ENCODE data around the gene KBTBD8. TPM values are rescaled to one million over a fixed set of nuclear protein-coding genes. Genes with fewer than 3 reads are reported as not detected.

The KBTBD8 gene
- total and polyA plus RNA-seq, 8 donors, result 1.1 to 3.6 (median 1.7) TPM

DNA sequence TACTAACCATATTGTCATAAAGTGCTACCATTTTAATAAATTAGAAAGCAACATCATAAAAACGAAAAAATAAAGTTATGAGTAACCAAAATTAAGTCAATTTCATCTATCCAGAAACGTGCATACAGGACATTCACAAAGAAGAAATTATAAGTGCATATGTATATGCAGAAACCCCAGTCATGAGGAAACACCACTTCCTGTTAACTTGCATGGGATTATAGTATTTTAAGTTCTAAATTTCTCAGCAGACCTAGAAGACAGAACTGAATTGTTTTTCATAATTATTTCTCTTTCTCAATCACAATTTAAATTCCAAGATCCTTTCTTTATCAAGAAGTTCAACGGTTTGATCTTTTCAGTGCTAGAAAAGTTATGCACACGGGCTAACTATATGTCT lies 1.4 kb upstream of the KBTBD8 start:
- Histone ChIP-seq H3K4me1 (peaks cover 0 to 20% of the 10 kb centered on the region in 2 donors), H3K27ac (no peak overlapping the region), H3K4me3 (no peak overlapping the region), H3K9me3 (no peaks in the 10 kb centered on the region), H3K27me3 (peaks cover 4 to 14% of the 10 kb centered on the region in 2 donors), H3K36me3 (no peaks in the 10 kb centered on the region)
- TF ChIP-seq CTCF (IDR thresholded peaks at IDR 0.05), result no peak
- ATAC-seq (no peak), DNase-seq (no peak)
- intact Hi-C loops (cut with DNase I), result no loop called here

DNA sequence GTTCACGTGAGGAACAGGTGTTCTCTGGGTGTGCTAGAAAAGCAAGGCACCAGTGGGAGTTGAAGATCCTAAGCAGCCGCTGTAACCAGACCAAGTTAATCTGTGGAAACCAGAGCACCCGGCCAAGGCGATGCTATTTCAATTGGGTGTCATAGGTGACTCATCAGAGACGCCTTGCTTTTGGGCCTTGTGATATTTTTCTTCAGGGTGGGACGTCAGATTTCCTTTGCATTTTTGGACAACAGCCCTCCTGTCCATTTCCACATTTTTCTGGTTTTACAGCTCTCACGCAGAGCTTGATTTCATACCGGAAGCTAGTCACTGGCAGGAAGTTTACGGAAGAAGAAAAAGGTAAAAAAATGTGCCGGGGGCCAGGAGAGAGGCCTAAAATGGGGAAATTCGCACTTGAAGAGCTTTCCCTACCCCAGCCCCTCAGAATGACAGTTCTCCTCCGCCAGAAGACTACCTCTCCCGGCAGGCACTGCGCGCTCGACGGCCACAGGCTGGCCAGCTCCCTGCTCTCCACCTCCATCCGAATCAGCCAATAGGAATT lies 471 bp upstream of the KBTBD8 start:
- DNase-seq (no peak), ATAC-seq (no peak)
- peaks cover 4 to 14% of the 10 kb centered on the region in 2 donors for H3K27me3 ChIP-seq
- peak overlapping the region; percentile 21 to 97 for H3K4me3 ChIP-seq
- H3K27ac ChIP-seq, result no peak overlapping the region
- peaks cover 0 to 20% of the 10 kb centered on the region in 2 donors for H3K4me1 ChIP-seq
- no peak for TF ChIP-seq CTCF (IDR thresholded peaks at IDR 0.05)
- no peaks in the 10 kb centered on the region for H3K9me3 ChIP-seq
- H3K36me3 ChIP-seq, result peaks cover 0 to under 1% of the 10 kb centered on the region in 2 donors
- intact Hi-C loops (cut with DNase I), result no loop called here

- DNase-seq (peak in 1 of 4 donors; percentile 10), ATAC-seq (no peak)
Observed at GRCh38 chr3:66998904-66999235, 763 bp downstream of the KBTBD8 start.

DNA sequence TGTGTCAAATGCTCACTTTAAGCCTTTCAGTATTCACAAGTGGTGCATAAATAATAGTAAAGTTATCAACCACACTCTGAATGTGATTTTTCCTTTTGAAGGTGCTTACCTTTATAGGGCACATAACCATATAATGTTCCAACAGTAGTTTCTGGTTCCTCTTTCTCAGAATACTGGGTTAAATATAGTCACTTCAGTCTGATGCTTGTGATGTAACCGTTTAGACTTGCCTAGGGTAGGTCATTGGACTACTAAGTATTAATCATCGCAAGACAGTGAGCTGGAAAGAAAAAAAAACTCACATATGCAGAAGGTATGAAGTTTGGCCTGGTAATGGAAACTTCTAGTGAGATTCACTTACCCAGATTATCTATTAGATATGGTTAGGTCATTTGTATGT lies 1.9 kb downstream of the KBTBD8 start:
- intact Hi-C loops (cut with DNase I), result no loop called here
- no peak overlapping the region for H3K27ac ChIP-seq

More at GRCh38 chr3:66998904-66999235, 763 bp downstream of the KBTBD8 start:
- intact Hi-C loops (cut with DNase I), result no loop called here
- Histone ChIP-seq H3K27me3 (peaks cover 4 to 7% of the 10 kb centered on the region in 2 donors), H3K36me3 (peaks cover 0 to 13% of the 10 kb centered on the region in 2 donors), H3K4me3 (peak overlapping the region; percentile 93 to 97), H3K4me1 (peaks cover 0 to 20% of the 10 kb centered on the region in 2 donors), H3K9me3 (no peaks in the 10 kb centered on the region), H3K27ac (peak overlapping the region; percentile 50 to 84)
- TF ChIP-seq CTCF (IDR thresholded peaks at IDR 0.05), result no peak

More for the DNA sequence above, 1.9 kb downstream of the KBTBD8 start:
- Histone ChIP-seq H3K36me3 (peaks cover 0 to 14% of the 10 kb centered on the region in 2 donors), H3K9me3 (no peaks in the 10 kb centered on the region), H3K4me1 (peaks cover 0 to 20% of the 10 kb centered on the region in 2 donors), H3K27me3 (peaks cover 4 to 7% of the 10 kb centered on the region in 2 donors), H3K4me3 (no peak overlapping the region)
- ATAC-seq, result no peak
- no peak for TF ChIP-seq CTCF (IDR thresholded peaks at IDR 0.05)
- DNase-seq, result no peak

Data from left lung (tissue), 10 donors.